HG03097 (cell line): Measurements from ENCODE around the gene CDH16.

Experiments used
- ATAC-seq: cut with Tn5 transposase; IDR thresholded peaks from one replicate; pipeline ENCODE4 v1.9.1; 2021; ENCODE audit not compliant: unreplicated experiment, low FRiP score

CDH16 gene

GRCh38 chr16:66928702-66929388 is 10.2 kb upstream of the CDH16 start:
- no peak for ATAC-seq

GRCh38 chr16:66927918-66928649 is 9.4 kb upstream of the CDH16 start:
- no peak for ATAC-seq

GRCh38 chr16:66926961-66927436 is 8.3 kb upstream of the CDH16 start:
- no peak for ATAC-seq

GRCh38 chr16:66926171-66926947 is 7.7 kb upstream of the CDH16 start:
- ATAC-seq = no peak

- no peak for ATAC-seq
Measured at GRCh38 chr16:66925322-66925840, 6.7 kb upstream of the CDH16 start, which contains the start of gene RRAD. TSS of gene RRAD (minus strand) at chr16:66925535. CDS start at chr16:66925179, 356 bp downstream.

- no peak for ATAC-seq
Measured at GRCh38 chr16:66924527-66925321, 6.0 kb upstream of the CDH16 start.

- ATAC-seq = no peak
Measured at GRCh38 chr16:66923866-66924265, 5.2 kb upstream of the CDH16 start.

GRCh38 chr16:66923247-66923731 is 4.6 kb upstream of the CDH16 start:
- ATAC-seq = no peak

- ATAC-seq = no peak
Measured at GRCh38 chr16:66921729-66922450, 3.2 kb upstream of the CDH16 start.

- no peak for ATAC-seq
Measured at GRCh38 chr16:66920924-66921680, 2.4 kb upstream of the CDH16 start.

GRCh38 chr16:66920299-66920590 is 1.6 kb upstream of the CDH16 start:
- ATAC-seq = no peak

GRCh38 chr16:66919569-66920298 is 1.0 kb upstream of the CDH16 start:
- no peak for ATAC-seq

GRCh38 chr16:66918355-66918754 is 330 bp downstream of the CDH16 start:
- ATAC-seq = no peak

- ATAC-seq = no peak
Measured at GRCh38 chr16:66917741-66918140, 944 bp downstream of the CDH16 start.

- no peak for ATAC-seq
Measured at GRCh38 chr16:66916518-66916917, 2.2 kb downstream of the CDH16 start.

- no peak for ATAC-seq
Measured at GRCh38 chr16:66915041-66915440, 3.6 kb downstream of the CDH16 start.

GRCh38 chr16:66914541-66914940 is 4.1 kb downstream of the CDH16 start:
- no peak for ATAC-seq

GRCh38 chr16:66913711-66914110 is 5.0 kb downstream of the CDH16 start:
- no peak for ATAC-seq
